OCI-LY7 (cell line): Measurements from ENCODE around the gene GRIA4. TPM values are rescaled to one million over a fixed set of nuclear protein-coding genes. Genes with fewer than 3 reads are reported as not detected.

Experiments
- BruUV-seq: library from RNA; stranded (reverse); fragments of 400-500 nt; replicated peaks from 2 replicates; lab custom pipeline; 2021; lab: Mats Ljungman, UMichigan
- CTCF ChIA-PET: fragments of 300-600 bp; sonication (Branson Sonifier 250); formaldehyde crosslinking; loops from one replicate; lab custom pipeline; 2022; ENCODE audit warnings: antibody characterized with exemption; ENCODE audit not compliant: unreplicated experiment; lab: Charles Lee
- POLR2A ChIA-PET: fragments of 300-600 bp; sonication (Branson Sonifier 250); formaldehyde crosslinking; loops from one replicate; lab custom pipeline; 2022; ENCODE audit warnings: antibody characterized with exemption; lab: Charles Lee
- DNase-seq: peaks from one replicate; pipeline ENCODE4 v3.0.0-alpha.2; 2015; ENCODE audit warnings: low spot score
- H2AFZ ChIP-seq: fragments of 200-600 bp; sonication (generic), shearing (Covaris generic); 2 replicates; pipeline ENCODE4 v1.6.1; 2014; ENCODE audit warnings: mild to moderate bottlenecking, antibody characterized with exemption, low read length, moderate library complexity
- H3K27ac ChIP-seq: fragments of 200-600 bp; sonication (generic); 2 replicates; pipeline ENCODE4 v1.5.1; 2014; ENCODE audit warnings: mixed run types, low read depth, mild to moderate bottlenecking, moderate library complexity, low read length, inconsistent platforms; ENCODE audit not compliant: poor library complexity, severe bottlenecking
- H3K36me3 ChIP-seq: fragments of 200-600 bp; sonication (generic); 2 replicates; pipeline ENCODE4 v1.6.1; 2014; ENCODE audit warnings: mild to moderate bottlenecking, antibody characterized with exemption, low read length, moderate library complexity, mixed read lengths; ENCODE audit not compliant: insufficient read depth
- H3K4me1 ChIP-seq: fragments of 200-600 bp; sonication (generic); 2 replicates; pipeline ENCODE4 v1.5.1; 2014; ENCODE audit warnings: mild to moderate bottlenecking, low read length; ENCODE audit not compliant: insufficient read depth, poor library complexity, severe bottlenecking
- H3K4me2 ChIP-seq: fragments of 200-600 bp; sonication (generic); 2 replicates; pipeline ENCODE4 v1.6.1; 2014; ENCODE audit warnings: mild to moderate bottlenecking, low read length
- H3K4me3 ChIP-seq: fragments of 200-600 bp; sonication (generic); 2 replicates; pipeline ENCODE4 v1.5.1; 2014; ENCODE audit warnings: mild to moderate bottlenecking, low read depth, low read length; ENCODE audit not compliant: poor library complexity, severe bottlenecking
- H3K79me2 ChIP-seq: fragments of 200-600 bp; sonication (generic); 2 replicates; pipeline ENCODE4 v1.6.1; 2016; ENCODE audit warnings: low read depth, mild to moderate bottlenecking, low read length, moderate library complexity, mixed read lengths; ENCODE audit not compliant: insufficient read depth
- H3K9me2 ChIP-seq: fragments of 200-600 bp; sonication (generic); 2 replicates; pipeline ENCODE4 v1.6.1; 2016; ENCODE audit warnings: mild to moderate bottlenecking, low read length, mixed read lengths; ENCODE audit not compliant: insufficient read depth
- H3K9me3 ChIP-seq: fragments of 200-600 bp; sonication (generic); 2 replicates; pipeline ENCODE4 v1.6.1; 2014; ENCODE audit warnings: mild to moderate bottlenecking, mixed run types, low read length, mixed read lengths
- H4K20me1 ChIP-seq: fragments of 200-600 bp; sonication (generic); 2 replicates; pipeline ENCODE4 v1.6.1; 2014; ENCODE audit warnings: mild to moderate bottlenecking, antibody characterized with exemption, low read length, moderate library complexity, mixed read lengths; ENCODE audit not compliant: insufficient read depth
- EZH2phosphoT487 ChIP-seq: fragments of 200-600 bp; sonication (generic); IDR thresholded peaks from 2 replicates; pipeline ENCODE4 v1.6.1; 2018; ENCODE audit warnings: low read depth, borderline replicate concordance, mild to moderate bottlenecking, mixed run types, antibody characterized with exemption, low read length, moderate library complexity, mixed read lengths
- intact Hi-C: fragments of 100-400 bp; cut with micrococcal nuclease; formaldehyde crosslinking; loops from one replicate; pipeline ENCODE4 v1.10.0; 2022; ENCODE audit not compliant: unreplicated experiment
- total RNA-seq, 2 experiments: library from RNA; depleted of rRNA in 1 of 2; stranded (reverse); fragments of >200 nt in 1 of 2; shearing (Covaris generic) in 1 of 2; gene quantifications; 2 replicates each; pipeline ENCODE4 v1.2.3, GENCODE V29; 2014 to 2022
- TF ChIP-seq, protein P1 (sequence below): fragments of 200-600 bp; sonication (generic); conservative IDR thresholded peaks from 2 replicates; pipeline ENCODE4 v1.5.1; 2014; ENCODE audit warnings: mild to moderate bottlenecking, antibody characterized with exemption, low read length, moderate library complexity, mixed read lengths

The GRIA4 gene
- total RNA-seq, 2 experiments from 2014 or later: not detected

DNA sequence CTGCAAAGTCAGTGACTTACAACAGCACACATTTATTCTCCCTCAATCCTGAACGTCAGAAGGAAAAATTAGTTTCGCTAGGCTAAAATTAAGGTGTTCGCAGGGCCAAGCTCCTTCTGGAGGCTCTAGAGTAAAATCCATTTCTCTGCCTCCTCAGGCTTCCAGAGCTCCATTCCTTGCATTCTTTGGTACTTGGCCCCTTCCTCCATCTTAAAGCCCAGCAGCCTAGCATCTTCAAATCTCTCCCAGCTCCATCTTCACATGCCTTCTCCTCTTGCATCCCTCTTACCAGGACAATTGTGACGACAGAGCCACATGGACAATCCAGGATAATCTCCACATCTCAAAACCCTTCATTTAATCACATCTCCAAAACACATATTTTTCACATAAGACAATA lies 165.0 kb downstream of the GRIA4 start:
- CTCF ChIA-PET: no interaction called here

DNA sequence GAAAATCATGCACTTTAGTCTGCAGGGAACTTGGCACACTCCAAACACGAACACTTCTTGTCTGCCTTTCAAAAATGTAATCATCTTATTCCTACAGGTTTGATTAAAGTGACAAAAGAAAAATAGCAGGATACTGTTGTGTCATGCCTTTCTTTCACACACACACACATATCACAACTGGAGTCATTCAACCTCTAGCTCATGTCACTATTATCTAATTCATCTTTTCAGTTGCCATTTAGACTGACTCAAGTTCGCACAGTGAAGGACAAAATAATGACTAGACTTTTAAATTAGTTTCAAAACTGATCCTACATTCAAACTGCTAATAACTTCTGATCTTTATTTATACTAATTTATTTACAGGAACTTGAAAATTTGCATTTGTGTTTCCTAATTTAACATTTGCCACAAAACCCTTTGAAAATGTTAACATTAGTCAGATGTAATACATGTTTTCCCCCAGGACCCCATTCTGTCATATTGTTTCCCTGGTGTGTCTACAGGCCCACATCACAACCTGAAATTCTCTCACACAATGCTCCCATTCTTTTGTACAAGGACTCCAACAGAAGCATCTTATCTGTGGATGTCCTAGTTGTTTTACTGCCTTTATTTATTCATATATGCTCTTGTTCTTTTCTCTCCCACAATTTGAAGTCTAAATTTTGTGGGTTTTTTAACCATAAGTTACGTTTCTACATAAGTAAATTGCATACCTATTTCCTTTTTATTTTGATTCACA lies 171.1 kb downstream of the GRIA4 start:
- no peaks in the 10 kb centered on the region for H3K36me3 ChIP-seq
- CTCF ChIA-PET: no interaction called here
- H3K4me1 ChIP-seq: no peaks in the 10 kb centered on the region
- intact Hi-C loops: no loop called here
- no TSS peak for BruUV-seq
- H3K9me2 ChIP-seq: no peaks in the 10 kb centered on the region
- POLR2A ChIA-PET: interaction anchor here (1.1 kb wide), 1 partner anchor 133 kb away, joined by 3 read pairs; no protein-coding TSS in a partner anchor
- no peak for DNase-seq
- H3K27ac ChIP-seq: no peak overlapping the region
- no peak overlapping the region for H3K4me2 ChIP-seq
- H2AFZ ChIP-seq: no peak overlapping the region
- no peak overlapping the region for H3K4me3 ChIP-seq
- no peaks in the 10 kb centered on the region for H3K9me3 ChIP-seq
- TF ChIP-seq, protein P1, sequence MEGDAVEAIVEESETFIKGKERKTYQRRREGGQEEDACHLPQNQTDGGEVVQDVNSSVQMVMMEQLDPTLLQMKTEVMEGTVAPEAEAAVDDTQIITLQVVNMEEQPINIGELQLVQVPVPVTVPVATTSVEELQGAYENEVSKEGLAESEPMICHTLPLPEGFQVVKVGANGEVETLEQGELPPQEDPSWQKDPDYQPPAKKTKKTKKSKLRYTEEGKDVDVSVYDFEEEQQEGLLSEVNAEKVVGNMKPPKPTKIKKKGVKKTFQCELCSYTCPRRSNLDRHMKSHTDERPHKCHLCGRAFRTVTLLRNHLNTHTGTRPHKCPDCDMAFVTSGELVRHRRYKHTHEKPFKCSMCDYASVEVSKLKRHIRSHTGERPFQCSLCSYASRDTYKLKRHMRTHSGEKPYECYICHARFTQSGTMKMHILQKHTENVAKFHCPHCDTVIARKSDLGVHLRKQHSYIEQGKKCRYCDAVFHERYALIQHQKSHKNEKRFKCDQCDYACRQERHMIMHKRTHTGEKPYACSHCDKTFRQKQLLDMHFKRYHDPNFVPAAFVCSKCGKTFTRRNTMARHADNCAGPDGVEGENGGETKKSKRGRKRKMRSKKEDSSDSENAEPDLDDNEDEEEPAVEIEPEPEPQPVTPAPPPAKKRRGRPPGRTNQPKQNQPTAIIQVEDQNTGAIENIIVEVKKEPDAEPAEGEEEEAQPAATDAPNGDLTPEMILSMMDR: no peak
- no peak for TF ChIP-seq EZH2phosphoT487
- H3K79me2 ChIP-seq: no peaks in the 10 kb centered on the region
- no peaks in the 10 kb centered on the region for H4K20me1 ChIP-seq

More for the DNA sequence above, 165.0 kb downstream of the GRIA4 start:
- Histone ChIP-seq H3K79me2 (no peaks in the 10 kb centered on the region), H3K4me2 (no peak overlapping the region), H2AFZ (no peak overlapping the region), H3K9me2 (no peaks in the 10 kb centered on the region), H3K36me3 (no peaks in the 10 kb centered on the region), H4K20me1 (no peaks in the 10 kb centered on the region), H3K9me3 (no peaks in the 10 kb centered on the region), H3K4me1 (no peaks in the 10 kb centered on the region), H3K27ac (no peak overlapping the region), H3K4me3 (no peak overlapping the region)
- DNase-seq: no peak
- intact Hi-C loops: no loop called here
- POLR2A ChIA-PET: no interaction called here
- TF ChIP-seq, protein P1: no peak
- no peak for TF ChIP-seq EZH2phosphoT487
- BruUV-seq: no TSS peak

DNA sequence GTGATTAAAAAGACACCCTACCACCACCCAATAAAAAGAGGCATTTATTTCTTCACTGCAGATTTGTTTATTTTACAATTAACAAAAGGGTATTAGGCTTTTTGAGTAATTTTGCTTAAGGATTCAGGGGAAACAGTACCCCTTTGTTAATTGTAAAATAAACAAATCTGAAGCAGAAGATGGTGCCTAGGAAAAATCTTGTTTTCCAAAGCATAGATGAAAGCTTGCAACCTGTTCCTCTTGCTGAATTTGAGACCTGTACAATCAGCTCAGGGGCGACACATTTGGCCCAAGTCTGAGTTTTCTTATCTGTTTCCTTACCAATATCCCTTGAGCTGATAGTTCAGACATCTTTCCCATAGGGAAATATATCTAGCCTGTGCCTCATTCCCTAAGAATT lies 171.9 kb downstream of the GRIA4 start:
- H2AFZ ChIP-seq: no peak overlapping the region
- no peak overlapping the region for H3K4me2 ChIP-seq
- H3K4me3 ChIP-seq: no peak overlapping the region
- intact Hi-C loops: no loop called here
- no peaks in the 10 kb centered on the region for H3K4me1 ChIP-seq
- H3K27ac ChIP-seq: no peak overlapping the region
- BruUV-seq: no TSS peak
- no peaks in the 10 kb centered on the region for H3K9me2 ChIP-seq
- H3K36me3 ChIP-seq: no peaks in the 10 kb centered on the region
- ChIA-PET POLR2A (interaction anchor here (0.7 kb wide), 1 partner anchor 18 kb away, joined by 3 read pairs; no protein-coding TSS in a partner anchor), CTCF (no interaction called here)
- no peaks in the 10 kb centered on the region for H3K9me3 ChIP-seq
- H4K20me1 ChIP-seq: no peaks in the 10 kb centered on the region
- no peak for DNase-seq
- TF ChIP-seq, protein P1: no peak
- no peak for TF ChIP-seq EZH2phosphoT487
- H3K79me2 ChIP-seq: no peaks in the 10 kb centered on the region
